VCaP (cell line): ENCODE measurements around the gene KCNAB1.

Experiments used
- H3K27ac ChIP-seq: fragments of 450-650 bp; 2 replicates; pipeline ENCODE4 v1.5.1; 2017
- CTCF ChIP-seq: fragments of 450-650 bp; conservative IDR thresholded peaks from 2 replicates; pipeline ENCODE4 v1.5.1; 2017; ENCODE audit warnings: mild to moderate bottlenecking, moderate library complexity

The KCNAB1 gene

DNA sequence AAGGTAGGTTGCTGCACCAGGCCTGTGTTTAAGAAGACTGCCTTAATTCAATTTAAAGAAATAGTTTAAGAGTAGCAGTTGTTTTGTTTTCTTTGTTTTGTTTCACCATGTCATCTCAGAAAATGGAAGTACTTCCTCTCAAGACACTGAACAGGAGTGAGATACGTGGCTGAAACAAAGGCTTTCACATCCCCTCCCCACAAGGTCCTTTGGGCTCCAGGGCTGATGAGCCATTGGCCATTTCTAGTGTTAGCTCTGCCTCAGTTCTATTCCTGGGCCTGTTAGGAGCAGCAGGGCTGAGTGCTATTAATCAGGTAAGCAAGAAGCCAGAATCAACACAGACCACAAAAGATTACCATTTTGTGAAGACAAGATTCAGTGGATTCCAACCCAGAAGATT, 132.8 kb downstream of the KCNAB1 start:
- H3K27ac ChIP-seq = no peak overlapping the region
- no peak for TF ChIP-seq CTCF

DNA sequence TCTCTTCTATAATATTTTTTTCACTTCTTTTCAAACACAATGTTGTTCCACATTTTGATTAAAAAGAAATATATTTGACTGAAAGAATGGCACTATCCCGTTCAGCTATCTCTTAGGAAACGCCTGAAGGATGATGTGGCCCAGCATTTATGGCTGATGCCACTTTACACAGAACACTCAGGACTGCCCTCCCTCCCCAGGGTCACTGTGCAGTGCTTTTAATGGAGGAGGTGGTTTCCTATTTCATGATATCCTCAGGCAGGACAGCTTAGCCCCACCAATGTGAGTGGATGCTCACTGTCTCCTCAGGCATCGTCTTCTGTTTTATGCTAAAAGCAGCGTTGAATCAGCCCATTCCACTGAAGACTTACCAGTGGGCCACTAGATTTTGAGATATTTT, 135.9 kb downstream of the KCNAB1 start:
- no peak for TF ChIP-seq CTCF

GRCh38 chr3:156256945-156257344, 136.6 kb downstream of the KCNAB1 start:
- TF ChIP-seq CTCF = no peak

More for the DNA sequence above, 135.9 kb downstream of the KCNAB1 start:
- no peak overlapping the region for H3K27ac ChIP-seq

GRCh38 chr3:156258301-156258700, 137.9 kb downstream of the KCNAB1 start:
- H3K27ac ChIP-seq = no peak overlapping the region
- no peak for TF ChIP-seq CTCF

More at GRCh38 chr3:156256945-156257344, 136.6 kb downstream of the KCNAB1 start:
- no peak overlapping the region for H3K27ac ChIP-seq

- TF ChIP-seq CTCF = no peak
- no peak overlapping the region for H3K27ac ChIP-seq
These were observed 139.5 kb downstream of the KCNAB1 start for GRCh38 chr3:156259896-156260295.

GRCh38 chr3:156260331-156260730, 140.0 kb downstream of the KCNAB1 start:
- H3K27ac ChIP-seq = no peak overlapping the region
- no peak for TF ChIP-seq CTCF

DNA sequence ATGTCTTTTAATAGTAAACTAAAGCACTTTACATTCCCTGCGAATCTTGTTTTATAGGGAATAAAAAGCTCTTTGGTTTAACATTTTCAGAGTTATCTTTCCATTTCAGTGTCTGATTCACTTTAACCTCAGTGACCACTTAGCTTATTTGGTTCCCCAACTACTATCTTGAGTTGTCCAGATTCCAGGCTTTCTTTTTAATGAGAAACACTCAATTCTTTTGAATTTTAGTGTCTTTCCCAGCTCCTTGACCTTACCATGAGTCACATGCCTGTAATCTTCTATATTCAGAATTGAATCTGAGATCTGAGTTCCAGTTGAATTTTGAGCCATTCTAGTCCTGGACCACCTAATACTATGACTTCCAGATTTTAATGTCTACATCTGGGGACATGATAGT, 144.4 kb downstream of the KCNAB1 start:
- H3K27ac ChIP-seq = no peak overlapping the region
- no peak for TF ChIP-seq CTCF

DNA sequence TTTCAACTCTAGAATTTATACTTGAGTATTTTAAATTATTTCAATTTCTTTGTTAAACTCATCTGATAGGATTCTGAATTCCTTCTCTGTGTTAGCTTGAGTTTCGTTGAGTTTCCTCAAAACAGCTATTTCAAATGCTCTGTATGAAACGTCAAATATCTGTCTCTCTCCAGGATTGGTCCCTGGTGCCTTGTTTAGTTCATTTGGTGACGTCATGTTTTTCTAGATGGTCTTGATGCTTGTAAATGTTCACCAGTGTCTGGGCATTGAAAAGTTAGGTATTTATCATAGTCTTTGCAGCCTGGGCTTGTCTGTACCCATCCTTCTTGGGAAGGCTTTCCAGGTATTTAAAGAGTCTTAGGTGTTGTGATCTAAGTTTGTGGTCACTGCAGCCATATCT, 151.1 kb downstream of the KCNAB1 start:
- no peak overlapping the region for H3K27ac ChIP-seq
- TF ChIP-seq CTCF = no peak
